ENCODE data around the gene TBL1X.

The TBL1X gene

DNA sequence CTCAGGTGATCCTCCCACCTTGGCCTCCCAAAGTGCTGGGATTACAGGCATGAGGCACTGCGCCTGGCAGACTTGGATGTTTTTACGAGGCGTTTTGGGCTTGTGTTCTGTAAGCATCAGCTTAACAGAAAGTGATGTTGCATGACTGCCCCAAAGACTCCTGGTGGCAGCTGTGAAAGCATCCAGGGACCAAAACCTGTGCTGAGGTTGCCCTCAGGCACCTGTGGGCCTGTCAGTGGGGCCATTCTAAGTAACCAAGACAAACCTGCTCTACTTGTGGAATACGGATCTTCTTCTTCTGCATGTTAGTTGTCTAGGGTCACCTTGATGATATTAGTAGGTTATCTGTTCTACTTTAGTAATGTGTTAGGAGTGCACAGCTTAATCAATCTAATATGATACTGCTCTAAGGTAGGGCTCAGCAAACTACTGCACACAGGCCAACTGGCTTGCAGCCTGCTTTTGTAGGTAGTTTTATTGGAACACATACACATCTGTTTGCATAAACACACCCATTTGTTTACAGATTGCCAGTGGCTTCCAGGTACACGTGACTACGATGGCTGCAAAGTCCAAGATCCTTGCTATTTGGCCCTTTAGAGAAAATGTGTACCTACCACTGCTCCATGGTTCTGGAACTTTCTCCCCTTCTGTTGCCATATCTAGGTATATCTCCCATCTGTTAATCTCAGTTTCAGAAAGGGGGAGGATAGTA is 164.1 kb downstream of the TBL1X start:
- no peak overlapping the region for H3K4me3 ChIP-seq (ENCODE audit: low read depth, low read length)
- TF ChIP-seq, protein P1, sequence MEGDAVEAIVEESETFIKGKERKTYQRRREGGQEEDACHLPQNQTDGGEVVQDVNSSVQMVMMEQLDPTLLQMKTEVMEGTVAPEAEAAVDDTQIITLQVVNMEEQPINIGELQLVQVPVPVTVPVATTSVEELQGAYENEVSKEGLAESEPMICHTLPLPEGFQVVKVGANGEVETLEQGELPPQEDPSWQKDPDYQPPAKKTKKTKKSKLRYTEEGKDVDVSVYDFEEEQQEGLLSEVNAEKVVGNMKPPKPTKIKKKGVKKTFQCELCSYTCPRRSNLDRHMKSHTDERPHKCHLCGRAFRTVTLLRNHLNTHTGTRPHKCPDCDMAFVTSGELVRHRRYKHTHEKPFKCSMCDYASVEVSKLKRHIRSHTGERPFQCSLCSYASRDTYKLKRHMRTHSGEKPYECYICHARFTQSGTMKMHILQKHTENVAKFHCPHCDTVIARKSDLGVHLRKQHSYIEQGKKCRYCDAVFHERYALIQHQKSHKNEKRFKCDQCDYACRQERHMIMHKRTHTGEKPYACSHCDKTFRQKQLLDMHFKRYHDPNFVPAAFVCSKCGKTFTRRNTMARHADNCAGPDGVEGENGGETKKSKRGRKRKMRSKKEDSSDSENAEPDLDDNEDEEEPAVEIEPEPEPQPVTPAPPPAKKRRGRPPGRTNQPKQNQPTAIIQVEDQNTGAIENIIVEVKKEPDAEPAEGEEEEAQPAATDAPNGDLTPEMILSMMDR (IDR thresholded peaks at IDR 0.05; ENCODE audit: low read depth, low read length) = no peak
- TF ChIP-seq, protein P2, sequence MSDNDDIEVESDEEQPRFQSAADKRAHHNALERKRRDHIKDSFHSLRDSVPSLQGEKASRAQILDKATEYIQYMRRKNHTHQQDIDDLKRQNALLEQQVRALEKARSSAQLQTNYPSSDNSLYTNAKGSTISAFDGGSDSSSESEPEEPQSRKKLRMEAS (IDR thresholded peaks at IDR 0.05; ENCODE audit: low read depth, low read length) = no peak
- no peak for TF ChIP-seq MYC (IDR thresholded peaks at IDR 0.05; ENCODE audit: low read depth, low read length)
- no peak for TF ChIP-seq POLR2A (IDR thresholded peaks at IDR 0.05; ENCODE audit: extremely low read depth, insufficient read length)
- DNase-seq (ENCODE audit: low read depth) = no peak

DNA sequence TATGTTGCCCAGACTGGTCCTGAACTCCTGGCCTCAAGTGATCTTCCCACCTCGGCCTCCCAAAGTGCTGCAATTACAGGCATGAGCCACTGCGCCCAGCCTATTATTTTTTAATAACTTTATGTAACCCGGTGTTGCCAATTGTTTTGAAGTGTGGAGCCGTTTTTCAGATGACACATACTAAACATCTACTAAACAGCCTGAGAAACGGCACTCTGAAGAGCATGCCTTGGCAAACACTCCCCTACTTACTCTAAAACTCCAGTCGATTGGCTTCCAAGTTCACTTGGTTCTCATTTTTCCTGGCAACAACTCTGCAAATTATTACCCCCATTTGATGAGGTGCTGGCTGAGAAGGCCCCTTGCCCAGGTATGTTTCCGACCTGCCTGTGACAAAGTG is 169.7 kb downstream of the TBL1X start:
- no peak overlapping the region for H3K4me3 ChIP-seq (ENCODE audit: low read depth, low read length)
- DNase-seq (ENCODE audit: low read depth) = no peak
- TF ChIP-seq MYC (IDR thresholded peaks at IDR 0.05; ENCODE audit: low read depth, low read length) (no peak), POLR2A (IDR thresholded peaks at IDR 0.05; ENCODE audit: extremely low read depth, insufficient read length) (no peak)
- TF ChIP-seq, protein P2 (IDR thresholded peaks at IDR 0.05; ENCODE audit: low read depth, low read length) = no peak
- TF ChIP-seq, protein P1 (IDR thresholded peaks at IDR 0.05; ENCODE audit: low read depth, low read length) = no peak

DNA sequence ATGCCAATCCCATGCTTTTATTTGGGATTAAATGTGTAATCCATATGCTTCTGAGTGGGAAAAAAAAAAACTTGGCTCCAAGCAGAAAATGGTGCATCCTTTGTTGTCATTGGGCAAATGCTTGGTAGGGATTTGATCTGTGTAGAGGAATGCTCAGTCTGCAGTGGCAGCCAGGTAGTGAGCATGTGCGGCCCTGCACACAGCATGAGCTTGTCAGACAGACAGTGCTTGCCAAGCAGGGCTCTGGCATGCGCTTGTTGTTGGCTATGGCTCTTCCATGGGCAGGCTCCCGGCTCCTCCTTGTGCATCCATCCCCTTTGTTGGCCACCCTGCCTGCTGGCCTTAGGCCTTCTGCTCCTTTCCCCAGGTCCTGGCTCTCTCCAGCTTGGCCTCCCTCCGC is 170.5 kb downstream of the TBL1X start:
- no peak for DNase-seq (ENCODE audit: low read depth)
- H3K4me3 ChIP-seq (ENCODE audit: low read depth, low read length) = no peak overlapping the region
- TF ChIP-seq, protein P1 (IDR thresholded peaks at IDR 0.05; ENCODE audit: low read depth, low read length) = no peak
- no peak for TF ChIP-seq POLR2A (IDR thresholded peaks at IDR 0.05; ENCODE audit: extremely low read depth, insufficient read length)
- TF ChIP-seq MYC (IDR thresholded peaks at IDR 0.05; ENCODE audit: low read depth, low read length) = no peak
- TF ChIP-seq, protein P2 (IDR thresholded peaks at IDR 0.05; ENCODE audit: low read depth, low read length) = no peak

DNA sequence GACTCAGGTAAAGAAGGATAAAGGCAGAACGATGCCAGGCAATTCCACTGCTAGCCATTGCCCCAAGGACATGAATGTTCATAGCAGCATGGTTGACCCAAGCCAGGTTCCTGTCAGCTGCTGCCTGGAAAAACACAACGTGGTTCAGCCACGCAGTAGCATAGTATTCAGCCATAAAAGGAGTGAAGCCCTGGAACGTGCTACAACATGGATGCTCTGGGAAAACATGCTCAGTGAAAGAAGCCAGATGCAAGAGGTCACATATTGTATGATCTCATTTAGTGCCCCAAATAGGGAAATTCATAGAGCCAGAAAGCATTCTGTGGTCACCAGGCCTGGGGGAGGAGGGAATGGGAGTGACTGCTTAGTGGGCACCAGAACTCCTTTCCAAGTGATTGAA is 170.9 kb downstream of the TBL1X start:
- TF ChIP-seq, protein P1 (IDR thresholded peaks at IDR 0.05; ENCODE audit: low read depth, low read length) = no peak
- TF ChIP-seq, protein P2 (IDR thresholded peaks at IDR 0.05; ENCODE audit: low read depth, low read length) = no peak
- TF ChIP-seq POLR2A (IDR thresholded peaks at IDR 0.05; ENCODE audit: extremely low read depth, insufficient read length) (no peak), MYC (IDR thresholded peaks at IDR 0.05; ENCODE audit: low read depth, low read length) (no peak)
- H3K4me3 ChIP-seq (ENCODE audit: low read depth, low read length) = no peak overlapping the region
- DNase-seq (ENCODE audit: low read depth) = peak; percentile 4

DNA sequence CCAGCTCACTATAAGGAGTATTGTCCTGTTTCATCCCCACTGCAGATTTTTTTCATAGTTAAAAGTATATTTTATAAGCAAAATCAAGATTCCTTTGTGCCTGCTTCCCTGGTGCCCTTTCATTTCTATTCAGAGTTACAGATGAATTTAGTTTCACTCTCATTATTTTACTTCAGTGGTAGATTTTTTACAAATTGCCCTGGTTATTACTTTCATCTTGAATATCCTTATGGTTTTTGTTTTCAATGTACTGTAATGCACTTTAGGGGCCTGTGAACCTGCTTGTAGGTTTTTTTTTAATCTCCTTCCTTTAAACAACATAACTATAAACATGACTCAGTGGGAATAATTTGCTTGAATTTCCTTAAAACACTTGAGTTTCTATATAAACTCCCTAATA is 174.0 kb downstream of the TBL1X start:
- TF ChIP-seq, protein P2 (IDR thresholded peaks at IDR 0.05; ENCODE audit: low read depth, low read length) = no peak
- TF ChIP-seq MYC (IDR thresholded peaks at IDR 0.05; ENCODE audit: low read depth, low read length) (no peak), POLR2A (IDR thresholded peaks at IDR 0.05; ENCODE audit: extremely low read depth, insufficient read length) (no peak)
- TF ChIP-seq, protein P1 (IDR thresholded peaks at IDR 0.05; ENCODE audit: low read depth, low read length) = no peak
- no peak for DNase-seq (ENCODE audit: low read depth)
- no peak overlapping the region for H3K4me3 ChIP-seq (ENCODE audit: low read depth, low read length)

Measured in NB4 (cell line).